ENCODE data around the gene GPNMB.

DNA sequence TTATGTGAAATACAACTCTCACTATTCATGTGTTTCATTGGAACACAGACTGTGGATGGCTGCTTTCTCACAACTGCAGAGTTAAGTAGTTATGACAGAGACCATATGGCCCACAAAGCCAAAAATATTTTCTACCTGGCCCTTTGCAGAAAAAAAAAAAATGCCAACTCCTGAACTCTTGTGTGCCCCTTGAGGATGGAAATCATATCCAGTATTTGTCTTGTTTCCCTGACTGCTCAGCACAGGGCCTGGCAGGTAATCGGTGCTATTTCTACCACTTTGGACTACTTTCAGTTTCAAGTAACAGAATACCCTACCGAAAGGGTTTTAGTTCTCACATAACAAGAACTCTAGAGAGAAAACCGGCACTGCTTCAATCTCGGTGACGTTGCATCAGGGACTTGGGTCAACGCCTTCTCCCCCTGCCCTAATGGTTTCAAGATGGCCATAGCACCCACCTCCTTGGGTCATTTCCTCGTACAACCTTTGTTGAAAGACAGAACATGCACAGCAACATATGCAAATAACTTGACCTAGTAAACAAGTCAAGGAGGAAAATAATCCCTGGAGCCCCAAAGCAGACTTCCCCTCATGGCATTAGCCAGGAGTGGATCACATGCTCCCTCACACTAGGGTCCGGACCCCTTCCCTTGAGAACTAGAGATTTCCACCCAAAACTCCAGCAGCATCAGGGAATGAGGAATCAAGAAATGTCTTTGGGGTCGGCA lies 11.8 kb upstream of the GPNMB start:
- TF ChIP-seq EP300 (IDR thresholded peaks at IDR 0.05; ENCODE audit: low read depth) (no peak), CTCF (IDR thresholded peaks at IDR 0.05) (no peak), POLR2A (IDR thresholded peaks at IDR 0.05) (no peak)
